B cell (primary cell): ENCODE results near the gene TENM3. TPM values are rescaled to one million over a fixed set of nuclear protein-coding genes. Genes with fewer than 3 reads are reported as not detected.

Source experiments
- ATAC-seq: fragments of 200-7000 bp; cut with Tn5 transposase; one replicate; pipeline ENCODE4 v1.10.0; 2021; ENCODE audit warnings: low read depth, mild to moderate bottlenecking, moderate number of reproducible peaks, moderate library complexity
- CTCF ChIA-PET: fragments of 350-600 bp; sonication (Branson Sonifier 250); formaldehyde crosslinking; loops from one replicate; lab custom pipeline; 2021; ENCODE audit warnings: antibody characterized with exemption, inconsistent platforms; lab: Charles Lee
- POLR2A ChIA-PET: fragments of 350-600 bp; sonication (Branson Sonifier 250); formaldehyde crosslinking; loops from one replicate; lab custom pipeline; 2021; ENCODE audit warnings: antibody characterized with exemption; lab: Charles Lee
- DNase-seq: peaks from one replicate; pipeline ENCODE4 v3.0.0; 2013
- H2AFZ ChIP-seq: 2 replicates; pipeline ENCODE4 v1.6.1; 2012; ENCODE audit warnings: mild to moderate bottlenecking, low read depth, low read length; ENCODE audit not compliant: insufficient read depth, poor library complexity, severe bottlenecking
- H3K27ac ChIP-seq, 2 donors: 1 replicate in 1 of 2; 2 replicates in 1 of 2; pipeline ENCODE4 v1.5.1; 2012 to 2013; ENCODE audit warnings: low read length in 2 of 2, mild to moderate bottlenecking in 2 of 2, moderate library complexity in 1 of 2
- H3K27me3 ChIP-seq, 4 experiments: fragments of 200-600 bp in 1 of 4; sonication (generic) in 1 of 4; replicated peaks in 1 of 4; 1 replicate in 2 of 4; 2 replicates in 2 of 4; pipeline versions ENCODE4 v1.6.1 to v1.7.0; 2013 to 2016; ENCODE audit warnings: low read length in 3 of 4, mild to moderate bottlenecking in 2 of 4, mixed read lengths in 1 of 4, moderate library complexity in 1 of 4; ENCODE audit not compliant: insufficient read depth in 4 of 4, control insufficient read depth in 3 of 4; ENCODE audit errors: control extremely low read depth in 1 of 4
- H3K36me3 ChIP-seq, 2 experiments: replicated peaks in 1 of 2; 1 replicate in 1 of 2; 2 replicates in 1 of 2; pipeline versions ENCODE4 v1.6.1 to v1.7.1; 2013; ENCODE audit warnings: low read length in 1 of 2; ENCODE audit not compliant: insufficient read depth in 2 of 2, control insufficient read depth in 1 of 2; ENCODE audit errors: control extremely low read depth in 1 of 2, extremely low read depth in 1 of 2
- H3K4me1 ChIP-seq, 2 donors: fragments of 200-600 bp in 1 of 2; sonication (generic) in 1 of 2; 1 replicate in 1 of 2; 2 replicates in 1 of 2; pipeline versions ENCODE4 v1.5.1 to v1.6.1; 2013 to 2017; ENCODE audit warnings: low read length in 2 of 2; ENCODE audit not compliant: control insufficient read depth in 2 of 2, insufficient read depth in 2 of 2
- H3K4me2 ChIP-seq: replicated peaks from 2 replicates; pipeline ENCODE3; 2012; ENCODE audit warnings: mild to moderate bottlenecking, low read depth, low read length; ENCODE audit not compliant: poor library complexity, severe bottlenecking
- H3K4me3 ChIP-seq, 5 experiments: fragments of 200-600 bp in 1 of 5; sonication (generic) in 1 of 5; 1 replicate in 3 of 5; 2 replicates in 2 of 5; pipeline versions ENCODE4 v1.5.1 to v1.7.0; 2011 to 2016; ENCODE audit warnings: low read length in 4 of 5, mild to moderate bottlenecking in 4 of 5, low read depth in 2 of 5, control low read depth in 1 of 5, moderate library complexity in 1 of 5; ENCODE audit not compliant: insufficient read depth in 1 of 5; ENCODE audit errors: control extremely low read depth in 1 of 5, extremely low read depth in 1 of 5
- H3K79me2 ChIP-seq: fragments of 200-600 bp; sonication (generic); one replicate; pipeline ENCODE4 v1.6.0; 2016; ENCODE audit warnings: low read length; ENCODE audit not compliant: control insufficient read depth, insufficient read depth
- H3K9ac ChIP-seq: fragments of 200-600 bp; sonication (generic); 2 replicates; pipeline ENCODE4 v1.6.1; 2017; ENCODE audit warnings: mild to moderate bottlenecking, low read length, moderate library complexity
- H3K9me3 ChIP-seq, 3 donors: one replicate each; pipeline versions ENCODE4 v1.6.1 to v1.7.1; 2013; ENCODE audit warnings: low read length in 2 of 3; ENCODE audit not compliant: control insufficient read depth in 2 of 3, insufficient read depth in 1 of 3; ENCODE audit errors: control extremely low read depth in 1 of 3
- H4K20me1 ChIP-seq: 2 replicates; pipeline ENCODE4 v1.6.0; 2012; ENCODE audit warnings: mild to moderate bottlenecking, low read length; ENCODE audit not compliant: insufficient read depth, control insufficient read depth, poor library complexity, severe bottlenecking
- H3K27ac Mint-ChIP-seq: one replicate; pipeline ENCODE4 v1.8.0; 2021; ENCODE audit warnings: mixed read lengths
- H3K27me3 Mint-ChIP-seq: one replicate; pipeline ENCODE4 v1.8.0; 2021; ENCODE audit warnings: mixed read lengths
- H3K4me1 Mint-ChIP-seq: one replicate; pipeline ENCODE4 v1.8.0; 2021; ENCODE audit warnings: mixed read lengths
- H3K4me3 Mint-ChIP-seq: one replicate; pipeline ENCODE4 v1.8.0; 2021; ENCODE audit warnings: mixed read lengths
- H3K9me3 Mint-ChIP-seq: one replicate; pipeline ENCODE4 v1.8.0; 2022; ENCODE audit warnings: mixed read lengths; ENCODE audit not compliant: insufficient read depth
- EZH2 ChIP-seq: IDR thresholded peaks from 2 replicates; pipeline ENCODE4 v1.6.1; 2012; ENCODE audit warnings: borderline replicate concordance, low read depth, mild to moderate bottlenecking, moderate library complexity, low read length; ENCODE audit not compliant: insufficient read depth, poor library complexity, severe bottlenecking
- WGBS: methylation state at CpG from one replicate; pipeline ENCODE4 v1.1.5; 2013; ENCODE audit warnings: missing lambda C conversion rate; ENCODE audit not compliant: insufficient coverage; 5-methylcytosine and 5-hydroxymethylcytosine counted together
- intact Hi-C: fragments of 100-400 bp; cut with micrococcal nuclease; formaldehyde crosslinking; loops from one replicate; pipeline ENCODE4 v1.10.0; 2022
- polyA plus RNA-seq: library from polyadenylated mRNA; depleted of rRNA; stranded (reverse); fragments of >200 nt; gene quantifications from 2 replicates; pipeline ENCODE4 v1.2.3, GENCODE V29; 2012
- total RNA-seq, 2 donors: library from RNA; stranded (reverse); fragments of 120-200 nt in 1 of 2; gene quantifications; 1 replicate in 1 of 2; 2 replicates in 1 of 2; pipeline versions ENCODE4 v1.2.3 to v1.2.4, GENCODE V29; 2013 to 2022
- TF ChIP-seq, protein P1 (sequence below): fragments of 200-600 bp; IDR thresholded peaks from one replicate; pipeline ENCODE4 v1.8.0; 2022; ENCODE audit warnings: antibody characterized with exemption, mild to moderate bottlenecking

TENM3 gene
- total and polyA plus RNA-seq, 2 donors (not counting 1 experiment from before 2014, with no cell fraction given), result not detected

DNA sequence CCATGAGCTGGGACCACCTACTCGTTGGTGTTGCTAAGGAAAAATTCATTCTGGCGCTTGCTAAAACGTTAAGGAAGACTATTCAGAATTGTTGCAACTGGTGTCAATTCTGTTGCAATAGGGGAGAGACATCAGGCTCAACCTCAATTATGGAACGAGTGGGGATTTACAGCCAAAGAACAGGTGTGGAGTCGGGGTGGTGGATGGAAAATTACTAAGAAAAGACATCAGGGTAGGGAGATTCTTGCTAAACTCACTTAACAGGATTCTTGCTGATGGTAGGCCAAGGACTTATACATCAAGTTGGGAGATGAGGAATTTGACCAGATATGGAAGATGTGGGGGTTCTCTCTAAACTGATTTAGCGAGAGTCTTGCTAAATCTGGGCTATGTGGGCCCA is 139.7 kb downstream of the TENM3 start:
- peaks cover 3% of the 10 kb centered on the region for H3K4me1 Mint-ChIP-seq
- no peak overlapping the region for H3K27ac Mint-ChIP-seq
- H3K9me3 Mint-ChIP-seq, result no peaks in the 10 kb centered on the region
- POLR2A ChIA-PET, result no interaction called here
- Histone ChIP-seq H3K4me3 (no peak overlapping the region), H3K9me3 (peaks cover 0 to 11% (median 0%) of the 10 kb centered on the region in 3 donors), H3K9ac (no peak overlapping the region), H2AFZ (no peak overlapping the region), H4K20me1 (no peaks in the 10 kb centered on the region), H3K4me1 (no peaks in the 10 kb centered on the region), H3K27ac (no peak overlapping the region), H3K79me2 (no peaks in the 10 kb centered on the region), H3K4me2 (no peak overlapping the region), H3K27me3 (no peaks in the 10 kb centered on the region), H3K36me3 (no peaks in the 10 kb centered on the region)
- TF ChIP-seq, protein P1, sequence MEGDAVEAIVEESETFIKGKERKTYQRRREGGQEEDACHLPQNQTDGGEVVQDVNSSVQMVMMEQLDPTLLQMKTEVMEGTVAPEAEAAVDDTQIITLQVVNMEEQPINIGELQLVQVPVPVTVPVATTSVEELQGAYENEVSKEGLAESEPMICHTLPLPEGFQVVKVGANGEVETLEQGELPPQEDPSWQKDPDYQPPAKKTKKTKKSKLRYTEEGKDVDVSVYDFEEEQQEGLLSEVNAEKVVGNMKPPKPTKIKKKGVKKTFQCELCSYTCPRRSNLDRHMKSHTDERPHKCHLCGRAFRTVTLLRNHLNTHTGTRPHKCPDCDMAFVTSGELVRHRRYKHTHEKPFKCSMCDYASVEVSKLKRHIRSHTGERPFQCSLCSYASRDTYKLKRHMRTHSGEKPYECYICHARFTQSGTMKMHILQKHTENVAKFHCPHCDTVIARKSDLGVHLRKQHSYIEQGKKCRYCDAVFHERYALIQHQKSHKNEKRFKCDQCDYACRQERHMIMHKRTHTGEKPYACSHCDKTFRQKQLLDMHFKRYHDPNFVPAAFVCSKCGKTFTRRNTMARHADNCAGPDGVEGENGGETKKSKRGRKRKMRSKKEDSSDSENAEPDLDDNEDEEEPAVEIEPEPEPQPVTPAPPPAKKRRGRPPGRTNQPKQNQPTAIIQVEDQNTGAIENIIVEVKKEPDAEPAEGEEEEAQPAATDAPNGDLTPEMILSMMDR, result no peak
- no peak for TF ChIP-seq EZH2
- 62% methylated on average over 6 of the region's 6 CpGs for WGBS
- intact Hi-C loops, result no loop called here
- H3K4me3 Mint-ChIP-seq, result no peak overlapping the region
- DNase-seq, result no peak
- peaks cover 4% of the 10 kb centered on the region for H3K27me3 Mint-ChIP-seq
- CTCF ChIA-PET, result no interaction called here
- no peak for ATAC-seq

DNA sequence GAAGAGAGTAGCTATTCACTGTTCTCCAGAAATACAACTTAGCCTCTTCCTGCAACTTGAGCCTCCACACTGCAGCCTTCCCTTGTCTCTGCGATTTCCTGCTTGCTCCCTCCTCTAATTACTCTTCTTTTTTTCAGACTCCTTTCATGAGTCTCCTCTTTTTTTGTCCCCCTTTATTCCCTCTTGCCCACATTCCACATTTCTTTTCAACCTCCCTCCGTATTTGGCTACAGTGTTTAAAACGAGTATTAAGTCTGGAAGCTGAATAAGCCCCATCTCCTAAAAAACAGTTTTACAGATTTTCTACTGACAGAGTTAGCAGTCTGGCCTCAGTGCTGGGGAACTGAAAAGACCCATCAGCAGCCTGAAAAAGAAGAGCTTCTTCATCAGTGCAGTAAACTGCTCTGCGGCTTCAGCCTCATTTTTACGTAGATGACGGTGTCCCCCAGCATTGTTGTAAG is 141.5 kb downstream of the TENM3 start:
- 71% methylated on average over 5 of the region's 6 CpGs for WGBS
- Histone ChIP-seq H3K36me3 (no peaks in the 10 kb centered on the region), H3K4me3 (no peak overlapping the region), H3K9ac (no peak overlapping the region), H4K20me1 (no peaks in the 10 kb centered on the region), H3K27me3 (no peaks in the 10 kb centered on the region), H3K79me2 (no peaks in the 10 kb centered on the region), H2AFZ (no peak overlapping the region), H3K4me1 (no peaks in the 10 kb centered on the region), H3K27ac (no peak overlapping the region), H3K4me2 (no peak overlapping the region), H3K9me3 (peaks cover 0 to 7% (median 0%) of the 10 kb centered on the region in 3 donors)
- H3K9me3 Mint-ChIP-seq, result no peaks in the 10 kb centered on the region
- no peaks in the 10 kb centered on the region for H3K27me3 Mint-ChIP-seq
- POLR2A ChIA-PET, result no interaction called here
- H3K4me1 Mint-ChIP-seq, result peaks cover 3% of the 10 kb centered on the region
- no peak overlapping the region for H3K27ac Mint-ChIP-seq
- no peak for ATAC-seq
- no peak for DNase-seq
- TF ChIP-seq, protein P1, result no peak
- CTCF ChIA-PET, result no interaction called here
- intact Hi-C loops, result no loop called here
- H3K4me3 Mint-ChIP-seq, result no peak overlapping the region
